IMR-90 (cell line): ENCODE data around the gene ZFP36L1. TPM values are rescaled to one million over a fixed set of nuclear protein-coding genes. Genes with fewer than 3 reads are reported as not detected.

Experiments used
- ATAC-seq: fragments of 200-7000 bp; cut with Tn5 transposase; 2 replicates; pipeline ENCODE4 v1.9.1; 2020; ENCODE audit warnings: low read depth, mild to moderate bottlenecking, moderate library complexity
- BruUV-seq: library from RNA; stranded (reverse); fragments of 400-500 nt; replicated peaks from 2 replicates; lab custom pipeline; 2021; lab: Mats Ljungman, UMichigan
- CTCF ChIA-PET: fragments of 300-600 bp; formaldehyde crosslinking; extraction: SDS; loops from one replicate; lab custom pipeline; 2021; ENCODE audit warnings: antibody characterized with exemption; lab: Yijun Ruan, JAX
- POLR2A ChIA-PET: fragments of 300-600 bp; sonication (Branson Sonifier 250); formaldehyde crosslinking; loops from one replicate; lab custom pipeline; 2022; ENCODE audit warnings: antibody characterized with exemption; ENCODE audit not compliant: unreplicated experiment; lab: Charles Lee
- DNase-seq: peaks from one replicate; pipeline ENCODE4 v3.0.0; 2013
- H2AFZ ChIP-seq: replicated peaks from 2 replicates; pipeline ENCODE3; 2013; ENCODE audit warnings: low read length, mild to moderate bottlenecking; ENCODE audit not compliant: poor library complexity
- H2AK5ac ChIP-seq: 2 replicates; pipeline ENCODE4 v1.6.1; 2013; ENCODE audit warnings: low read depth, low read length, inconsistent platforms
- H2AK9ac ChIP-seq: replicated peaks from 2 replicates; pipeline ENCODE3; 2013; ENCODE audit warnings: mild to moderate bottlenecking, low read depth, low read length, moderate library complexity; ENCODE audit not compliant: poor library complexity
- H2BK120ac ChIP-seq: 2 replicates; pipeline ENCODE4 v1.6.1; 2013; ENCODE audit warnings: low read depth, low read length, inconsistent platforms
- H2BK15ac ChIP-seq: 3 replicates; pipeline ENCODE4 v1.6.1; 2013; ENCODE audit warnings: low read depth, low read length, inconsistent platforms
- H2BK20ac ChIP-seq: 2 replicates; pipeline ENCODE4 v1.6.1; 2013; ENCODE audit warnings: low read depth, mild to moderate bottlenecking, inconsistent platforms, low read length, moderate library complexity
- H2BK5ac ChIP-seq: 2 replicates; pipeline ENCODE4 v1.6.1; 2013; ENCODE audit warnings: mild to moderate bottlenecking, low read depth, low read length, inconsistent platforms; ENCODE audit not compliant: poor library complexity, severe bottlenecking
- H3K14ac ChIP-seq: replicated peaks from 2 replicates; pipeline ENCODE4 v1.6.1; 2013; ENCODE audit warnings: low read depth, low read length, inconsistent platforms
- H3K18ac ChIP-seq: 2 replicates; pipeline ENCODE4 v1.6.1; 2013; ENCODE audit warnings: low read depth, low read length, control low read depth
- H3K23ac ChIP-seq: 2 replicates; pipeline ENCODE4 v1.6.1; 2013; ENCODE audit warnings: low read depth, low read length, inconsistent platforms
- H3K27ac ChIP-seq: 2 replicates; pipeline ENCODE4 v1.5.1; 2013; ENCODE audit warnings: mild to moderate bottlenecking, control low read depth, low read length; ENCODE audit not compliant: insufficient read depth
- H3K27me3 ChIP-seq: 2 replicates; pipeline ENCODE4 v1.6.1; 2013; ENCODE audit warnings: low read length; ENCODE audit not compliant: control insufficient read depth, insufficient read depth
- H3K36me3 ChIP-seq: 2 replicates; pipeline ENCODE4 v1.6.1; 2013; ENCODE audit warnings: low read length, mixed read lengths; ENCODE audit not compliant: control insufficient read depth, insufficient read depth
- H3K4ac ChIP-seq: 2 replicates; pipeline ENCODE4 v1.6.1; 2013; ENCODE audit warnings: low read depth, low read length, inconsistent platforms
- H3K4me1 ChIP-seq: 2 replicates; pipeline ENCODE4 v1.6.1; 2013; ENCODE audit warnings: low read length, mixed read lengths; ENCODE audit not compliant: control insufficient read depth, insufficient read depth
- H3K4me2 ChIP-seq: 2 replicates; pipeline ENCODE4 v1.6.1; 2013; ENCODE audit warnings: low read depth, mild to moderate bottlenecking, control low read depth, low read length, moderate library complexity
- H3K4me3 ChIP-seq: 2 replicates; pipeline ENCODE4 v1.5.1; 2013; ENCODE audit warnings: low read depth, mild to moderate bottlenecking, control low read depth, low read length, moderate library complexity; ENCODE audit not compliant: insufficient read depth
- H3K56ac ChIP-seq: 2 replicates; pipeline ENCODE4 v1.6.1; 2013; ENCODE audit warnings: low read length, inconsistent platforms; ENCODE audit not compliant: insufficient read depth; ENCODE audit errors: extremely low read depth
- H3K79me1 ChIP-seq, 2 experiments: 2 replicates each; pipeline ENCODE4 v1.6.1; 2013; ENCODE audit warnings: low read length in 2 of 2, inconsistent platforms in 1 of 2, low read depth in 1 of 2
- H3K9ac ChIP-seq: 2 replicates; pipeline ENCODE4 v1.6.1; 2013; ENCODE audit warnings: low read depth, low read length, control low read depth
- H3K9me1 ChIP-seq: 2 replicates; pipeline ENCODE4 v1.6.1; 2013; ENCODE audit warnings: low read length, inconsistent platforms; ENCODE audit not compliant: insufficient read depth
- H3K9me3 ChIP-seq: 2 replicates; pipeline ENCODE4 v1.6.1; 2013; ENCODE audit warnings: low read length; ENCODE audit not compliant: control insufficient read depth, insufficient read depth
- H4K20me1 ChIP-seq: 2 replicates; pipeline ENCODE4 v1.6.1; 2013; ENCODE audit warnings: low read length, inconsistent platforms; ENCODE audit not compliant: insufficient read depth
- H4K5ac ChIP-seq: 2 replicates; pipeline ENCODE4 v1.6.1; 2013; ENCODE audit warnings: mild to moderate bottlenecking, low read depth, low read length, control low read depth
- H4K8ac ChIP-seq, 2 experiments: 2 replicates each; pipeline ENCODE4 v1.6.1; 2013; ENCODE audit warnings: low read depth in 2 of 2, low read length in 2 of 2, control low read depth in 1 of 2, inconsistent platforms in 1 of 2
- H4K91ac ChIP-seq: 2 replicates; pipeline ENCODE4 v1.6.1; 2013; ENCODE audit warnings: low read depth, low read length, inconsistent platforms; ENCODE audit not compliant: insufficient read depth
- CEBPB ChIP-seq: IDR thresholded peaks from 2 replicates; pipeline ENCODE4 v1.6.1; 2012; ENCODE audit warnings: low read depth, low read length, improper control_type of control experiment
- MAFK ChIP-seq: IDR thresholded peaks from 2 replicates; pipeline ENCODE4 v1.6.1; 2012; ENCODE audit warnings: low read depth, low read length, improper control_type of control experiment
- NFE2L2 ChIP-seq: fragments of 150-350 bp; IDR thresholded peaks from 2 replicates; pipeline ENCODE4 v1.6.1; 2016; ENCODE audit warnings: low read depth, mild to moderate bottlenecking, low read length
- POLR2A ChIP-seq: IDR thresholded peaks from 2 replicates; pipeline ENCODE4 v1.6.1; 2012; ENCODE audit warnings: mild to moderate bottlenecking, low read depth, low read length
- RCOR1 ChIP-seq: IDR thresholded peaks from 2 replicates; pipeline ENCODE4 v1.6.1; 2012; ENCODE audit warnings: mild to moderate bottlenecking, low read length, improper control_type of control experiment; ENCODE audit not compliant: insufficient replicate concordance
- WGBS, 2 experiments: methylation state at CpG; one replicate each; pipeline versions ENCODE4 v1.1.5 to v1.1.7; 2013; ENCODE audit warnings: missing lambda C conversion rate in 2 of 2; ENCODE audit not compliant: insufficient read length in 1 of 2; ENCODE audit errors: extremely low coverage in 2 of 2; 5-methylcytosine and 5-hydroxymethylcytosine counted together
- dilution Hi-C: fragments of 300-500 bp; cut with HindIII; formaldehyde crosslinking; loops from one replicate; pipeline ENCODE4 v1.14.3; 2018; ENCODE audit warnings: low sequenced_read_pairs; ENCODE audit not compliant: unreplicated experiment
- in situ Hi-C: fragments of 300-500 bp; cut with MboI; formaldehyde crosslinking; loops from 3 replicates; pipeline ENCODE4 v1.14.3; 2019; ENCODE audit warnings: low sequenced_read_pairs, inconsistent platforms, mixed read lengths
- intact Hi-C: fragments of 100-400 bp; cut with micrococcal nuclease; formaldehyde crosslinking; loops from 2 replicates; pipeline ENCODE4 v1.10.0; 2022
- polyA plus RNA-seq, 3 experiments: library from polyadenylated mRNA; depleted of rRNA; stranded (reverse); fragments of >200 nt; gene quantifications; 2 replicates each; pipeline ENCODE4 v1.2.3, GENCODE V29; 2012; ENCODE audit warnings: low replicate concordance in 1 of 3
- total RNA-seq: library from RNA; depleted of rRNA; stranded (reverse); fragments of >200 nt; gene quantifications from 2 replicates; pipeline ENCODE4 v1.2.3, GENCODE V29; 2012

Gene ZFP36L1
- total and polyA plus RNA-seq, 2 of the 4 experiments (the other 2 are of a cell fraction) = 6.5 to 140 TPM

GRCh38 chr14:68753690-68754089, 39.2 kb downstream of the ZFP36L1 start:
- Histone ChIP-seq H2BK5ac (no peak overlapping the region), H4K20me1 (no peaks in the 10 kb centered on the region), H2BK20ac (no peak overlapping the region), H3K9me1 (0 out of 2 replicates have a peak, but pooled peaks cover 2% of the 10 kb centered on the region), H3K4me2 (no peak overlapping the region), H3K9me3 (no peaks in the 10 kb centered on the region), H2AK9ac (no peak overlapping the region), H3K4ac (no peak overlapping the region), H2BK120ac (no peak overlapping the region), H3K23ac (no peak overlapping the region), H3K4me3 (no peak overlapping the region), H3K79me1 (no peaks in the 10 kb centered on the region), H3K18ac (no peak overlapping the region), H3K4me1 (no peaks in the 10 kb centered on the region), H2AFZ (no peak overlapping the region), H3K27me3 (no peaks in the 10 kb centered on the region), H3K14ac (no peak overlapping the region), H3K27ac (no peak overlapping the region), H4K91ac (no peak overlapping the region), H4K5ac (no peak overlapping the region), H3K36me3 (no peaks in the 10 kb centered on the region), H2AK5ac (no peak overlapping the region), H3K9ac (no peak overlapping the region), H4K8ac (no peak overlapping the region), H2BK15ac (no peak overlapping the region), H3K56ac (no peak overlapping the region)
- CTCF ChIA-PET = no interaction called here
- ATAC-seq (no peak), DNase-seq (peak; percentile 24)
- no CpG with 5 or more reads among the region's 4 CpGs for WGBS, 2 experiments
- TF ChIP-seq CEBPB (no peak), POLR2A (no peak), MAFK (no peak), RCOR1 (no peak), NFE2L2 (no peak)
- in situ Hi-C loops (no loop called here), dilution Hi-C loops (no loop called here), intact Hi-C loops (no loop called here)
- BruUV-seq = no TSS peak
- POLR2A ChIA-PET = no interaction called here
